NCI-H2196 (cell line): ENCODE data around the gene ATG7.
"Not testable (repeated sequence)": the region's sequence is repeated elsewhere in the genome, so short reads cannot be mapped to it uniquely, and the experiment has no call there.

Source experiments
- DNase-seq: peaks from one replicate; lab custom pipeline; 2025; ENCODE audit not compliant: unreplicated experiment; lab: John Stamatoyannopoulos, UW

Gene ATG7

GRCh38 chr3:11459186-11459824, 187.1 kb downstream of the ATG7 start:
- no peak for DNase-seq

- no peak for DNase-seq
Measured at GRCh38 chr3:11461226-11461625, 189.0 kb downstream of the ATG7 start.

GRCh38 chr3:11462673-11463072, 190.5 kb downstream of the ATG7 start:
- not testable (repeated sequence) for DNase-seq

GRCh38 chr3:11463591-11463990, 191.4 kb downstream of the ATG7 start:
- no peak for DNase-seq

DNA sequence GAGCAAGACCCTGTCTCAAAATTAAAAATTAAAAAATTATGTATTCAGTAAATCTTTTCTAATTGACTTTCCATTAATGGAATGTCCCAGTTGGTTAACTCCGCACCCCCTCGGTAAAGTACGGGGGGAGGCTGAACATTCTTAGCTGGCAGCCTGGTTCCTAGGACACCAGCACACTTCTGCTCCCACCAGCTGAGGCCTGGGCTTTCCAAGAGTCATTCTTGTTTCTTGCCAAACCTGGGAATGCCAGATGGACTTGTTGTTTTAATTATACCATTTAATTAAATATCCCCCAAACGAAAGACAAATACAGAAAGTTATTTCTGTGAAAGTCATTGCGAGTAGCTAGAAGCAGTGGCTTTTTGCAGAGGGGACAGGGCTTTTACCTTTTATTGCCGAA, 192.2 kb downstream of the ATG7 start:
- DNase-seq, result no peak

DNA sequence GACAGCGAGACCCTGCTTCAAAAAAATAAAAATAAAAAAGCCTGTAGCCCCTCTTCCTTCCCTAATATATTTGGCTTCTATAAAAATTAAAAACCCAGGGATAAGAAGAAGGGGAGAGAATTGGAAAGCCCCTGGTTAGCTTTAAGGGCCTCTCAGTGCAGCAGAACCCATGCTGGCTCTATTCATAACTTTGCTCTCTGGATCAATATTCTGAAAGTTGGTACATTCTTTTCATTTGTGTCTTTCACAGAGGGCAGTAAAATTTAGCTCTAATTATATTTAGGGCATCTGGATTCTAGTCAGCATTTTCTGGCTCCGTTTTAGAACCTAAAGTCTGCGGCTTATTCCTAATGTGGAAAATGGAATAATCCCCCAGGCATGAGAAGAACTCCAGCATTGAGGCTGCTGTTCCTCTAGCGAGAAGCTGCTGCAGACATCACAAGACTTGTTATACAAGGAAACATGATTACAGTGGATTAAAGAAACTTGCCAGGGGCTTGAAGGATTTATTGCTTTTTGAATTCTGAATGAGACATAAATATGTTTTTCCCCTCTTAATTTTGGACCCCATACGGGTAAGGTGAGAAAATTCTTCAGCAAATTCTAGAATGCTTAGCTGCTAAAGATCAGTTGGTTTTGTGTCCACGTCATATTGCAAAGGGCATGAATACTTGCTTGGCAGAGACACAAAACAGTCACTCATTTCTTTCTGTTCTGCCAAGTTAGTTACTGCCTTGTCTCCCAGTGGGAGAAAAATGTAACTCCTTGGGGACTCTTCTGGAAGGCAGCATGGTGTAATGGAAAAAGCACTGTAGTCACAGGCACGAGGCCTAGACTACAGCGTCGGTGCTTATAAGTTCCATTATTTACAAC, 193.8 kb downstream of the ATG7 start:
- DNase-seq, result no peak

DNA sequence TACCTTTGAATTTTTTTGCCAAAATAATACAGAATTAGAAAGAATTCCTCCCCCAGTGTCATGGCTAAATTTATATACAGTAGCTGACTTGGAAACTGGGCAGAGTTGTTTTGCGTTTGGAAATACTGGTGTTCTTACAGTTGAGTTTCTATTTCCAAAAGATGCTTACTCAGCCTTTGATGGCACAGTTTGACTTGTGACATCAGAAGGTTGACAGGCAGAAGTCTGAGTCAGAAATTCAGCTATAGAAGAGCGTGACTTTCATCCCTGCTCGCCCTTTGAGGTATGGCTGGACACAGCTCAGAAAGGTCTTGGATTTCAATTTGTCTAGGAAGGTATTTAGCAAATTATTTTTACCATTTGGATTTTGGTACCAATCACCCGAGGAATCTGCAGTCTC, 195.7 kb downstream of the ATG7 start:
- no peak for DNase-seq

DNA sequence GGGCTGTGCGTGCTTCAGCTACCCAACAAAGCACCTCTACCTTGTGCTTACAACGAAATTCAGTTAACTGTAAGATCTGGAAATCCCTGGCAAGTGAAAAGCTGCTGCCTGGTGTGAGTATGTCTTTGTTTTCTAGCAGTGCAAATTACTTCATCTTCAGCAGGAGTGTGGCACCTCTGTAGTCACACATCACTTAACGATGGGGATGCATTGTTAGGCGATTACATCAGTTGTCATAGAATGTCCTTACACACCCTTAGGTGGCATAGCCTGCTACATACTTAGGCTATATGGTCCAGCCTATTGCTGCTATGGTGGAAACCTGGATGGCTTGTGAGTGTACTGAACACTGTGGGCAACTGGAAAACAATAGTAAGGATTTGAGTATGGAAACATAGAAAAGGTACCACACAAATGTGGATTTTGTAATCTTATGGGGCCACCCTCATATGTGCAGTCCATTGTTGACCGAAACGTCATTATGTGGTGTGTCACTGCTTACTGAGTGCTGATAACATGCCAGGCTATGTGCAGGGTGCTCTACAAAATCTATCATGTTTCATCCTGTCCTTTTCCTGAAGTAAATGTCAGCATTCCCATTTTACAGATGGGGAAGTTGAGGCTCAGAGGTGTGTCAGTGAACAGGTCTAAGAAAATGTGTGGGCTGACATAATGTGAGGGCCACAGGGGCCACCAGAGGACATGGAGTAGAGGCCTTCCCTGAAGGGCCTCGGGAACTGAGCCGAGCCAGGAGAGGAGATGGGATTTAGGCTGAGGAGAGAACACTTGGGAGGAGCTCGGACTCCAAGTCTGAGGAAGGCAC, 198.0 kb downstream of the ATG7 start:
- DNase-seq, result no peak

GRCh38 chr3:11475324-11475723, 203.1 kb downstream of the ATG7 start:
- DNase-seq, result no peak

- DNase-seq, result peak; percentile 27
Measured at GRCh38 chr3:11476735-11477144, 204.5 kb downstream of the ATG7 start.

DNA sequence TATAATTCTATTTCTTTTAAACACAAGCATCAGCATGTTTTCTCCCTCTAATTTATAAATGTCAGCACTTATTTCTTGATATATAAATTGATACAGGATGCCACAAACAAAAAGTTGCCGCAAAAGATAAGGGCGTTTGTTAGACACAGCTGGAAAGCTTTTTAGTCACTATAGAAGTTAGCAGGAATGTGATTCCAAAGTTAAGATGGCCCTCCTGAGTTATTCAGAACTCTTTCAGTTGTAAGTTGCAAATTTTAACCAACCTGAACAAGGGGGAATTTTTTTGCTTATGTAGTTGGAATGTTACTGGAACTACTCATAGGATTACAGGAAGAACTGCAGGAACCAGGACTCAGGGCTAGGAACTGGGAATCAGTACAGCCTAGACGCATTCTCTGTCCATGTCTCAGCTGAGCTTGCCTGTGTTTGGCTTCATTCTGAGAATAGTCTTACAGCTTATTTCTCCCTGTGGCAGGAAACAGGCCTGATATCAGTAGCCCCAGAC, 205.3 kb downstream of the ATG7 start:
- DNase-seq, result no peak

- no peak for DNase-seq
Measured at GRCh38 chr3:11478167-11478566, 206.0 kb downstream of the ATG7 start.

DNA sequence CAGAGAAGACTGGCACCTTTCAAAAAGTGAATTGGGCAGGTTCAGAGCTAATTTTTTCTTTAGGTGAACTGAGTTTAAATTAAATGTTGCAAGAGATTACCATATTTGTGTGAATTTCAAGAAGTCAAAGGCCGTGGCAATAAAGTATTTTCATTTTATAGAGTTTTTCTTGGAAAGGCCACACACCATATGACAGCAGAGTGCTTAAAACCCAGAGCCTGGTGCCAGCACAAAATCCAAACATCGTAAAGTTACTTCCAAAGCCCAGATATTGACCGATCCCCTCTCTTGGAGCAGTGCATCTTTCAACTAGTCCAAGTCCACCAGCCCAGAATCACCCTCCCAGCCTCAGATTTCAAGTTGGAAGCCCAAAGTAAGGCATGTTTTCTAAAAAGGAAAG, 207.0 kb downstream of the ATG7 start:
- no peak for DNase-seq

- peak; percentile 31 for DNase-seq
Measured at GRCh38 chr3:11480663-11481298, 208.6 kb downstream of the ATG7 start.

DNA sequence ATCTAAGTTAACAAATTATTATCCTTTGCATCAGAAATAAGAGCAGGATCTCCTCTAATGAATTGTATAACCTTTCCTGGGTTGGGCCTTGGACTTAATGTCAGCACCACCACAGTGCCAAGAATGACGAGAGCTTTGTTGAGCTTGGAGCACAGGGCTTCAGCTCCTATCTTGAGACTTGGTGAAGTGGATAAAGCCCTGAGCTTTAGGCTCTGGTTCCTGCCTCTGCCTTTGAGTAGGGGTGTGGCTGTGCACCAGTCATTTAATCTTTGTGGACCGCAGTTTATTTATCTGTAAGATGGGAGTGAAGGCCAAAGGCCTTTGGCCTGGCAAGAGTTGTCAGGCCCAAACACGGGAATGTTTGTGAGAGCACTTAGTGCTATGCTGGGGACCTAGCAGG, 209.4 kb downstream of the ATG7 start:
- DNase-seq, result peak; percentile 6

- peak; percentile 15 for DNase-seq
Measured at GRCh38 chr3:11482021-11482420, 209.8 kb downstream of the ATG7 start.

GRCh38 chr3:11488356-11488755, 216.2 kb downstream of the ATG7 start:
- DNase-seq, result not testable (repeated sequence)

DNA sequence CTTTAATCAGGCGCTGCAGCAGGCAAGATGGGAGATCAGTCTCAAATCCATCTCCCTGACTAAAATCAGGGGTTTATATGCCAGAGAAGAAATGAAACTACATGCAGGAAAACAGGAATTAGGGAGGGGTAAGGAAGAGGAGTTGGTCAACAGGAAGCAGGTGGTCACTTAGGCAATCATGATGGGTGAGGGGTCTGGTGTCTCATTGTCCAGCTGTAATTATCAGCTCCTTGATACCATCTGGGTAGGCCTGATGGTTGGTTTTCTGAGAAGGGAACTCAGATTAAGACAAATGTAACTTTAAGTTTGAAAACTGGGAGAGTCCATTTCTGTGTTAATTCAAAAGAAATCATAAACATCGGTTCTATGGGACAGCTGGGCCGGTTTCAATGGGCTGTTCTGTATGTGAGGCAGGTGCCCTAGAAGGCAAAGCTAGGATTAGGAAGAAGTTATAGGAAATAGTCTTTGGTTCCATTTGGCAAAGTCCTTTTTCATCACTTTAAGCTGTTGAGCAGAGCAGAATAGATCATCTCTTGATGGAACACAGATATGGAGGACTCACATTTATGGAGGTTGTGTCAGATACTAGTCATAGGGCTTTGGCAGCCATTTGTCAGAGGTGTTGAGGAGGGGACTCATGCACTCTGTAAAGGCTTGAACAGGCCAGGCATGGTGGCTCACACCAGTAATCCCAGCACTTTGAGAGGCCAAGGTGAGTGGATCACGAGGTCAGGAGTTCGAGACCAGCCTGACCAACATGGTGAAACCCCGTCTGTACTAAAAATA, 222.1 kb downstream of the ATG7 start:
- no peak for DNase-seq

DNA sequence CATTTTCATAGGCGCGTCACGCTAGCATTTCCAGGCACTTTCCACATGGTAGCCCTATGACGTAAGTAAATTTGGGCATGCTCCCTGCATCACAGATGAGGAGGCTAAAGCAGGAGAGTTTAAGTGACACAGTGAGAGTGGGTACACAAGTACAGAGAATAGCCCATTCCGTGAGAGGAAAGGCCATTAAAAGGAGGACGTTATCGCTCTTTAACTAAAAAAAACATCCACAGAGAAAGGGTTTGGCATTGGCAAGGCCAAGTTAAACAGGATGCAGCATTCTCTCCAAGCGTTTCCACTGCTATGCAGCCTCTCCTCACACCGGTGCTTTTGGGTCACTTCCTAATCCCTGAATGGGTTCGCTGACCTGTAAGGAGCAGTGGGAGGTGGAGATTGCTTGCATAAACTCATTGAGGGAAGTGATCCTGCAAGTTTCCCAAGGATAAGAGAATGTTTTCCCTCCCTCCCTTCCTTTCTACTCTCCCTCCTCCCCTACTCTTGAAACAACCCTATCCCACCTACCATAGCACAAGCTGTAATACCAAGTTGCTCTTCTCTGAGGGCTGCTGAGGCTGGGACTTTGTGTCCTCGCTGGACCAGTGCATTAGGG, 223.9 kb downstream of the ATG7 start:
- DNase-seq, result no peak

- DNase-seq, result no peak
Measured at GRCh38 chr3:11498177-11498576, 226.0 kb downstream of the ATG7 start.
